ENCODE measurements around the gene ITPRIP.

DNA sequence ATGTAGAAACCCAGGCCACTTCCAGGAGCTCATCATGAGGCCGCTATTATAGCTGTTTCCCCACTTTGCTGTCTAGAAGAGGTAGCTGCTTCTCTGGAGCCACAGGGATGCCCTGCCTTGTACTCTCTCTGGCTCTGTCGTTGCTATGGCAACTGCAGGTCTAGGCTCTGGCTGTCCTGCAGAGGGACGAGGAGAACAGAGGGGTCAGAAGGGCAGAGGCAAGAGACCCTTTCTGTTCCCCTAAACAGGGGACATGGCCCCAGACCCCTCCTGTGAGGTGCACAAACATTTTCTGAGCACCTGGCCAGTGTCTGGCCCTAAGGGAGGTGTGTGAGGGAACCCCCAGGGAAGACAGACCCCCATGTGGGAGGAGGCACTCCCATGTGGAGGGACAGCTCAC is 31.4 kb downstream of the ITPRIP start:
- TF ChIP-seq EZH2 (IDR thresholded peaks at IDR 0.05) (no peak), EZH2phosphoT487 (IDR thresholded peaks at IDR 0.05) (no peak)
- TF ChIP-seq, protein P1, sequence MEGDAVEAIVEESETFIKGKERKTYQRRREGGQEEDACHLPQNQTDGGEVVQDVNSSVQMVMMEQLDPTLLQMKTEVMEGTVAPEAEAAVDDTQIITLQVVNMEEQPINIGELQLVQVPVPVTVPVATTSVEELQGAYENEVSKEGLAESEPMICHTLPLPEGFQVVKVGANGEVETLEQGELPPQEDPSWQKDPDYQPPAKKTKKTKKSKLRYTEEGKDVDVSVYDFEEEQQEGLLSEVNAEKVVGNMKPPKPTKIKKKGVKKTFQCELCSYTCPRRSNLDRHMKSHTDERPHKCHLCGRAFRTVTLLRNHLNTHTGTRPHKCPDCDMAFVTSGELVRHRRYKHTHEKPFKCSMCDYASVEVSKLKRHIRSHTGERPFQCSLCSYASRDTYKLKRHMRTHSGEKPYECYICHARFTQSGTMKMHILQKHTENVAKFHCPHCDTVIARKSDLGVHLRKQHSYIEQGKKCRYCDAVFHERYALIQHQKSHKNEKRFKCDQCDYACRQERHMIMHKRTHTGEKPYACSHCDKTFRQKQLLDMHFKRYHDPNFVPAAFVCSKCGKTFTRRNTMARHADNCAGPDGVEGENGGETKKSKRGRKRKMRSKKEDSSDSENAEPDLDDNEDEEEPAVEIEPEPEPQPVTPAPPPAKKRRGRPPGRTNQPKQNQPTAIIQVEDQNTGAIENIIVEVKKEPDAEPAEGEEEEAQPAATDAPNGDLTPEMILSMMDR (IDR thresholded peaks at IDR 0.05) = no peak

Measured in neural progenitor cell (in vitro differentiated cells).